GM21390 (cell line): ENCODE data around the gene CEBPA.
"Not testable (repeated sequence)": the region's sequence is repeated elsewhere in the genome, so short reads cannot be mapped to it uniquely, and the experiment has no call there.

Experiments used
- ATAC-seq: cut with Tn5 transposase; IDR thresholded peaks from one replicate; pipeline ENCODE4 v1.9.1; 2021; ENCODE audit not compliant: unreplicated experiment

The CEBPA gene

GRCh38 chr19:33301144-33301899, 1.0 kb downstream of the CEBPA start:
- ATAC-seq: no peak

GRCh38 chr19:33300894-33301143, 1.5 kb downstream of the CEBPA start:
- ATAC-seq: no peak

GRCh38 chr19:33300009-33300893, 2.1 kb downstream of the CEBPA start:
- no peak for ATAC-seq

- ATAC-seq: no peak
These were observed 3.2 kb downstream of the CEBPA start for GRCh38 chr19:33299051-33299688.

- ATAC-seq: no peak
These were observed 4.0 kb downstream of the CEBPA start for GRCh38 chr19:33298146-33298911.

- ATAC-seq: no peak
These were observed 4.8 kb downstream of the CEBPA start for GRCh38 chr19:33297401-33298145.

GRCh38 chr19:33296488-33296971, 5.8 kb downstream of the CEBPA start:
- ATAC-seq: no peak

- no peak for ATAC-seq
These were observed 6.5 kb downstream of the CEBPA start for GRCh38 chr19:33295621-33296487.

GRCh38 chr19:33295046-33295445, 7.3 kb downstream of the CEBPA start:
- ATAC-seq: not testable (repeated sequence)

GRCh38 chr19:33294058-33294798, 8.1 kb downstream of the CEBPA start:
- ATAC-seq: no peak

- ATAC-seq: no peak
These were observed 8.9 kb downstream of the CEBPA start for GRCh38 chr19:33293255-33294057.

GRCh38 chr19:33292595-33293254, 9.6 kb downstream of the CEBPA start:
- ATAC-seq: no peak

GRCh38 chr19:33291623-33292534, 10.5 kb downstream of the CEBPA start:
- no peak for ATAC-seq

GRCh38 chr19:33290956-33291622, 11.2 kb downstream of the CEBPA start:
- no peak for ATAC-seq

GRCh38 chr19:33290082-33290815, 12.1 kb downstream of the CEBPA start:
- ATAC-seq: no peak
